Stimulated activated CD4-positive, alpha-beta T cell treated with anti-CD3 and anti-CD28 coated beads, Interleukin-2, amount 100 ng/mL, for 4 hours (primary cell): ENCODE measurements around the gene PTPRN.
"Not testable (repeated sequence)": the region's sequence is repeated elsewhere in the genome, so short reads cannot be mapped to it uniquely, and the experiment has no call there.

Experiments
- DNase-seq: peaks from one replicate; pipeline ENCODE4 v3.0.0-alpha.2; 2020; ENCODE audit warnings: low read depth

PTPRN gene

GRCh38 chr2:219287580-219288265 lies 21.5 kb downstream of the PTPRN start:
- no peak for DNase-seq

GRCh38 chr2:219287116-219287440 lies 22.1 kb downstream of the PTPRN start:
- not testable (repeated sequence) for DNase-seq

- no peak for DNase-seq
These were observed 22.6 kb downstream of the PTPRN start for GRCh38 chr2:219286436-219287115.

GRCh38 chr2:219285894-219286425 lies 23.2 kb downstream of the PTPRN start:
- DNase-seq = no peak

- DNase-seq = no peak
These were observed 23.8 kb downstream of the PTPRN start for GRCh38 chr2:219285373-219285735.

- no peak for DNase-seq
These were observed 24.5 kb downstream of the PTPRN start for GRCh38 chr2:219284501-219285372.

GRCh38 chr2:219282943-219283581 lies 26.1 kb downstream of the PTPRN start:
- no peak for DNase-seq

GRCh38 chr2:219282375-219282774 lies 26.8 kb downstream of the PTPRN start:
- DNase-seq = no peak

GRCh38 chr2:219281588-219281987 lies 27.6 kb downstream of the PTPRN start:
- no peak for DNase-seq

GRCh38 chr2:219280651-219281050 lies 28.6 kb downstream of the PTPRN start:
- DNase-seq = no peak

- no peak for DNase-seq
These were observed 29.2 kb downstream of the PTPRN start for GRCh38 chr2:219279916-219280516.

- peak; percentile 99 for DNase-seq
These were observed 29.9 kb downstream of the PTPRN start, which contains the start of gene DNAJB2 for GRCh38 chr2:219279151-219279915. TSS of gene DNAJB2 (plus strand) at chr2:219279366. CDS start at chr2:219279834, 468 bp downstream.

- no peak for DNase-seq
These were observed 30.5 kb downstream of the PTPRN start for GRCh38 chr2:219278655-219279150.

GRCh38 chr2:219277703-219278654 lies 31.2 kb downstream of the PTPRN start:
- peak; percentile 59 for DNase-seq

- DNase-seq = no peak
These were observed 34.8 kb downstream of the PTPRN start for GRCh38 chr2:219274361-219274921.

- no peak for DNase-seq
These were observed 35.3 kb downstream of the PTPRN start for GRCh38 chr2:219273937-219274336.

- DNase-seq = no peak
These were observed 36.2 kb downstream of the PTPRN start for GRCh38 chr2:219272995-219273394.

GRCh38 chr2:219272356-219272755 lies 36.8 kb downstream of the PTPRN start:
- DNase-seq = no peak

- DNase-seq = no peak
These were observed 38.2 kb downstream of the PTPRN start for GRCh38 chr2:219271021-219271420.
